AML-193 (cell line): Measurements from ENCODE around the gene ALDH3B1.

ENCODE experiments used
- DNase-seq, 2 experiments: peaks; one replicate each; lab custom pipeline; 2025; lab: John Stamatoyannopoulos, UW

The ALDH3B1 gene

GRCh38 chr11:68044145-68044813 lies 34.2 kb downstream of the ALDH3B1 start:
- no peak for DNase-seq

- DNase-seq, result no peak
Measured at GRCh38 chr11:68044898-68045351, 34.8 kb downstream of the ALDH3B1 start.

GRCh38 chr11:68047437-68048290 lies 37.5 kb downstream of the ALDH3B1 start:
- DNase-seq, result no peak

GRCh38 chr11:68048681-68049508 lies 38.8 kb downstream of the ALDH3B1 start:
- DNase-seq, result no peak

GRCh38 chr11:68049509-68050370 lies 39.6 kb downstream of the ALDH3B1 start:
- no peak for DNase-seq

GRCh38 chr11:68050371-68050841 lies 40.3 kb downstream of the ALDH3B1 start:
- no peak for DNase-seq

- no peak for DNase-seq
Measured at GRCh38 chr11:68051191-68052136, 41.3 kb downstream of the ALDH3B1 start.

- DNase-seq, result no peak
Measured at GRCh38 chr11:68052137-68052873, 42.2 kb downstream of the ALDH3B1 start.

- no peak for DNase-seq
Measured at GRCh38 chr11:68053117-68053516, 43.0 kb downstream of the ALDH3B1 start.

GRCh38 chr11:68053981-68054812 lies 44.1 kb downstream of the ALDH3B1 start:
- no peak for DNase-seq

- no peak for DNase-seq
Measured at GRCh38 chr11:68056317-68057285, 46.5 kb downstream of the ALDH3B1 start.

GRCh38 chr11:68057807-68058206 lies 47.7 kb downstream of the ALDH3B1 start:
- DNase-seq, result no peak

GRCh38 chr11:68061508-68061907 lies 51.4 kb downstream of the ALDH3B1 start:
- no peak for DNase-seq

- no peak for DNase-seq
Measured at GRCh38 chr11:68064926-68065325, 54.8 kb downstream of the ALDH3B1 start.

GRCh38 chr11:68065841-68066240 lies 55.7 kb downstream of the ALDH3B1 start:
- DNase-seq, result no peak

GRCh38 chr11:68066742-68067141 lies 56.6 kb downstream of the ALDH3B1 start:
- DNase-seq, result no peak

- DNase-seq, result no peak
Measured at GRCh38 chr11:68067991-68068390, 57.9 kb downstream of the ALDH3B1 start.
